HFFc6 (cell line): ENCODE data around the gene MICAL2. TPM values are rescaled to one million over a fixed set of nuclear protein-coding genes. Genes with fewer than 3 reads are reported as not detected.

Source experiments
- DNase-seq: peaks from one replicate; pipeline ENCODE4 v3.0.0-alpha.2; 2018
- H3K27ac Mint-ChIP-seq: 2 replicates; pipeline ENCODE4 v1.8.0; 2020; ENCODE audit warnings: mild to moderate bottlenecking, mixed read lengths
- H3K27me3 Mint-ChIP-seq: 2 replicates; pipeline ENCODE4 v1.8.0; 2021; ENCODE audit warnings: mild to moderate bottlenecking, moderate library complexity, mixed read lengths; ENCODE audit not compliant: insufficient read depth
- H3K36me3 Mint-ChIP-seq: 2 replicates; pipeline ENCODE4 v1.8.0; 2021; ENCODE audit warnings: low read depth, mixed read lengths
- H3K4me1 Mint-ChIP-seq: 2 replicates; pipeline ENCODE4 v1.8.0; 2020; ENCODE audit warnings: low read depth, mixed read lengths
- H3K4me3 Mint-ChIP-seq: 2 replicates; pipeline ENCODE4 v1.8.0; 2020; ENCODE audit warnings: mild to moderate bottlenecking, moderate library complexity, mixed read lengths
- H3K9me3 Mint-ChIP-seq: 2 replicates; pipeline ENCODE4 v1.8.0; 2020; ENCODE audit warnings: mild to moderate bottlenecking, mixed read lengths
- CTCF ChIP-seq: fragments of 200-600 bp; sonication (generic); IDR thresholded peaks from 2 replicates; pipeline ENCODE4 v1.5.0; 2021; ENCODE audit warnings: antibody characterized with exemption, mild to moderate bottlenecking
- total RNA-seq, 6 experiments: library from RNA; stranded (reverse); fragmentation: NEBNext Ultra II Directional; extraction: Animal tissue kit (Norgen Biotek cat#: 25700); gene quantifications; 2 replicates in 1 of 6; 3 replicates in 5 of 6; pipeline ENCODE4 v1.2.3, GENCODE V29; 2021

Gene MICAL2
- total RNA-seq, 6 experiments from 2014 or later, result 199 to 252 (median 233) TPM

GRCh38 chr11:12171921-12172320 lies 61.5 kb downstream of the MICAL2 start:
- TF ChIP-seq CTCF, result no peak
- DNase-seq, result no peak
- H3K9me3 Mint-ChIP-seq, result no peaks in the 10 kb centered on the region
- no peak overlapping the region for H3K4me3 Mint-ChIP-seq
- peak overlapping the region; percentile 81 for H3K27ac Mint-ChIP-seq
- peaks cover 52% of the 10 kb centered on the region for H3K36me3 Mint-ChIP-seq
- no peaks in the 10 kb centered on the region; the same call in 1 of the 2 replicates for H3K27me3 Mint-ChIP-seq
- H3K4me1 Mint-ChIP-seq, result peaks cover 96% of the 10 kb centered on the region

GRCh38 chr11:12172493-12173013 lies 62.2 kb downstream of the MICAL2 start:
- Mint-ChIP-seq H3K36me3 (peaks cover 53% of the 10 kb centered on the region), H3K9me3 (no peaks in the 10 kb centered on the region), H3K27ac (peak overlapping the region; percentile 81), H3K27me3 (no peaks in the 10 kb centered on the region; the same call in 1 of the 2 replicates), H3K4me3 (no peak overlapping the region), H3K4me1 (peaks cover 96% of the 10 kb centered on the region)
- DNase-seq, result no peak
- TF ChIP-seq CTCF, result no peak

DNA sequence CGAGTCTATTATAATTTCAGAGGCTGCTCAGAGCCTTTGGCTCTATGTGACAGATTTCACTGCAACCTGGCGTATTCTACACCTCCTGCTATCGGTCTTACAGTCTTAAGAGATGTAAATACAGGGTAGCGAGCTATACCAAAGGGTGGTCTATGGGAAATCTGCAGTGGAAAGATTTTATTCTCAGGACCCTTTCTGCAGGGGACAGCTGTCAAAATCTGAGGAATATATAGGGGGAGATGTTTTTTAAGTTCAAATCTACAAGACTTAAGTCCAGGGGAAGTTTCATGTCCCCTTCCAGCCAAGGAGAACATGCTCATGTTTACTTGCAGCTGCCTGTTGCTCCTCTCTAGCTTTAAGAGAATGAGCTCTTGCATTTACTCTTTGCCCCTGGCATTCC lies 62.7 kb downstream of the MICAL2 start:
- Mint-ChIP-seq H3K4me1 (peaks cover 96% of the 10 kb centered on the region), H3K36me3 (peaks cover 56% of the 10 kb centered on the region), H3K9me3 (no peaks in the 10 kb centered on the region), H3K4me3 (peak overlapping the region; percentile 69), H3K27ac (peak overlapping the region; percentile 87), H3K27me3 (peaks cover 3% of the 10 kb centered on the region)
- no peak for TF ChIP-seq CTCF
- DNase-seq, result no peak

- no peak overlapping the region; the same call in none of the 2 replicates for H3K4me3 Mint-ChIP-seq
- H3K9me3 Mint-ChIP-seq, result no peaks in the 10 kb centered on the region
- no peak for DNase-seq
- peaks cover 60% of the 10 kb centered on the region for H3K36me3 Mint-ChIP-seq
- peaks cover 3% of the 10 kb centered on the region for H3K27me3 Mint-ChIP-seq
- peak overlapping the region; percentile 97 for H3K27ac Mint-ChIP-seq
- no peak for TF ChIP-seq CTCF
- H3K4me1 Mint-ChIP-seq, result peaks cover 96% of the 10 kb centered on the region
Measured at GRCh38 chr11:12174128-12174476, 63.7 kb downstream of the MICAL2 start.

DNA sequence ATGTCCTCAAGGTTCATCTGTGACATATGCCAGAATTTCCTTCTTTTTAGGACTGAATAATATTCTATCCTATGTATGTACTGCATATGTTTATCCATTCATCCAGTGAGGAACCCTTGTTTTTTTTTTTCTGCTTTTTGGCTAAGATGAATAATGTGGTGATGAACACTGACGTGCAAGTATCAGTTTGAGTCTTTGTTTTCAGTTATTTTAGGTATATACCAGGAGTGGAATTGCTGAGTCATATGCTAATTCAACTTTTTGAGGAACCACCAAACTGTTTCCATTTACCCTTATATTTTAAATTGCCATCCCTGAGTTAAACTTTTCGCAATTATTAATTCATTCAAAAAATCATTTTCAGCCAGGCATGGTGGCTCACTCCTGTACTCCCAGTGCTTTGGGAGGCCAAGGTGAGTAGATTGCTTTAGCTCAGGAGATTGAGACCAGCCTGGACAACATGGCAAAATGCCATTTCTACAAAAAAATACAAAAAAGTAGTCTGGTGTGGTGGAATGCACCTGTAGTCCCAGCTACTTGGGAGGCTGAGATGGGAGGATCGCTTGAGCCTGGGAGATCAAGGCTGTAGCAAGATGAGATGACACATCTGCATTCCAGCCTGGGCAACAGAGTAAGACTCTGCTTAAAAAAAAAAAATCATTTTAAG lies 64.2 kb downstream of the MICAL2 start:
- peaks cover 64% of the 10 kb centered on the region for H3K36me3 Mint-ChIP-seq
- peaks cover 3% of the 10 kb centered on the region for H3K27me3 Mint-ChIP-seq
- DNase-seq, result peak; percentile 77
- peak overlapping the region; percentile 77 for H3K4me3 Mint-ChIP-seq
- H3K27ac Mint-ChIP-seq, result peak overlapping the region; percentile 97
- TF ChIP-seq CTCF, result no peak
- H3K4me1 Mint-ChIP-seq, result peaks cover 96% of the 10 kb centered on the region
- no peaks in the 10 kb centered on the region for H3K9me3 Mint-ChIP-seq
